HEK293 (cell line): ENCODE results near the gene CHST1.

Experiments
- HOXA7 ChIP-seq: sonication (generic); formaldehyde crosslinking; IDR thresholded peaks from 2 replicates; pipeline ENCODE4 v1.8.1; 2022; ENCODE audit warnings: missing genetic modification reagents, borderline replicate concordance
- HOXC10 ChIP-seq: sonication (generic); formaldehyde crosslinking; IDR thresholded peaks from 2 replicates; pipeline ENCODE4 v1.8.1; 2023; ENCODE audit warnings: mild to moderate bottlenecking, missing genetic modification reagents
- INSM2 ChIP-seq: fragments of 450-650 bp; formaldehyde crosslinking; IDR thresholded peaks from 2 replicates; pipeline ENCODE4 v1.5.1; 2016; ENCODE audit warnings: missing biosample characterization, missing genetic modification characterization
- KLF1 ChIP-seq: fragments of 450-650 bp; formaldehyde crosslinking; IDR thresholded peaks from 2 replicates; pipeline ENCODE4 v1.5.1; 2016; ENCODE audit warnings: missing biosample characterization, missing genetic modification characterization
- SCRT1 ChIP-seq: fragments of 450-650 bp; formaldehyde crosslinking; IDR thresholded peaks from 2 replicates; pipeline ENCODE4 v1.5.1; 2016; ENCODE audit warnings: missing biosample characterization, missing genetic modification characterization, borderline replicate concordance
- SP2 ChIP-seq: fragments of 450-650 bp; formaldehyde crosslinking; IDR thresholded peaks from 2 replicates; pipeline ENCODE4 v1.5.1; 2016; ENCODE audit warnings: missing biosample characterization, missing genetic modification characterization
- YY1 ChIP-seq: fragments of 450-650 bp; formaldehyde crosslinking; IDR thresholded peaks from 2 replicates; pipeline ENCODE4 v1.5.1; 2018; ENCODE audit warnings: missing biosample characterization, missing genetic modification characterization
- ZBTB17 ChIP-seq: fragments of 450-650 bp; formaldehyde crosslinking; IDR thresholded peaks from 2 replicates; pipeline ENCODE4 v1.5.1; 2016; ENCODE audit warnings: missing biosample characterization, missing genetic modification characterization
- ZBTB20 ChIP-seq: fragments of 450-650 bp; formaldehyde crosslinking; IDR thresholded peaks from 2 replicates; pipeline ENCODE4 v1.5.1; 2016; ENCODE audit warnings: missing biosample characterization, missing genetic modification characterization
- ZEB2 ChIP-seq: fragments of 450-650 bp; formaldehyde crosslinking; IDR thresholded peaks from 2 replicates; pipeline ENCODE4 v1.5.1; 2016; ENCODE audit warnings: missing biosample characterization, missing genetic modification characterization
- ZFHX2 ChIP-seq: fragments of 450-650 bp; formaldehyde crosslinking; conservative IDR thresholded peaks from 2 replicates; pipeline ENCODE4 v1.5.1; 2016; ENCODE audit warnings: missing biosample characterization, missing genetic modification characterization
- ZFP3 ChIP-seq: fragments of 450-650 bp; formaldehyde crosslinking; IDR thresholded peaks from 2 replicates; pipeline ENCODE4 v1.5.1; 2016; ENCODE audit warnings: low read depth, missing biosample characterization, missing genetic modification characterization
- ZNF121 ChIP-seq: fragments of 450-650 bp; formaldehyde crosslinking; IDR thresholded peaks from 2 replicates; pipeline ENCODE4 v1.5.1; 2016; ENCODE audit warnings: missing biosample characterization, missing genetic modification characterization
- ZNF174 ChIP-seq: fragments of 450-650 bp; formaldehyde crosslinking; IDR thresholded peaks from 2 replicates; pipeline ENCODE4 v1.5.0; 2017; ENCODE audit warnings: missing biosample characterization, mild to moderate bottlenecking, missing genetic modification characterization
- ZNF19 ChIP-seq: fragments of 450-650 bp; formaldehyde crosslinking; IDR thresholded peaks from 2 replicates; pipeline ENCODE4; 2016; ENCODE audit warnings: missing biosample characterization, missing genetic modification characterization, low read depth
- ZNF211 ChIP-seq: fragments of 450-650 bp; formaldehyde crosslinking; IDR thresholded peaks from 2 replicates; pipeline ENCODE4 v1.5.1; 2016; ENCODE audit warnings: low read depth, missing biosample characterization, missing genetic modification characterization
- ZNF223 ChIP-seq: fragments of 450-650 bp; formaldehyde crosslinking; IDR thresholded peaks from 2 replicates; pipeline ENCODE4 v1.5.1; 2016; ENCODE audit warnings: missing biosample characterization, missing genetic modification characterization
- ZNF518A ChIP-seq: fragments of 450-650 bp; formaldehyde crosslinking; conservative IDR thresholded peaks from 2 replicates; pipeline ENCODE4 v1.5.1; 2016; ENCODE audit warnings: low read depth, missing biosample characterization, missing genetic modification characterization
- ZNF529 ChIP-seq: fragments of 450-650 bp; formaldehyde crosslinking; IDR thresholded peaks from 2 replicates; pipeline ENCODE4 v1.5.1; 2017; ENCODE audit warnings: missing genetic modification characterization, missing biosample characterization; ENCODE audit not compliant: insufficient replicate concordance
- ZNF571 ChIP-seq: fragments of 450-650 bp; formaldehyde crosslinking; IDR thresholded peaks from 2 replicates; pipeline ENCODE4 v1.5.0; 2017; ENCODE audit warnings: missing biosample characterization, missing genetic modification characterization
- ZNF580 ChIP-seq: fragments of 450-650 bp; formaldehyde crosslinking; IDR thresholded peaks from 2 replicates; pipeline ENCODE4 v1.5.1; 2016; ENCODE audit warnings: missing biosample characterization, missing genetic modification characterization
- ZNF610 ChIP-seq: fragments of 450-650 bp; formaldehyde crosslinking; IDR thresholded peaks from 2 replicates; pipeline ENCODE4 v1.5.1; 2016; ENCODE audit warnings: missing biosample characterization, missing genetic modification characterization, borderline replicate concordance
- ZNF621 ChIP-seq: fragments of 450-650 bp; formaldehyde crosslinking; IDR thresholded peaks from 2 replicates; pipeline ENCODE4 v1.5.1; 2017; ENCODE audit warnings: missing biosample characterization, missing genetic modification characterization
- ZNF624 ChIP-seq: fragments of 450-650 bp; formaldehyde crosslinking; IDR thresholded peaks from 2 replicates; pipeline ENCODE4 v1.5.1; 2017; ENCODE audit warnings: missing biosample characterization, missing genetic modification characterization
- ZNF664 ChIP-seq: fragments of 450-650 bp; formaldehyde crosslinking; IDR thresholded peaks from 2 replicates; pipeline ENCODE4 v1.5.1; 2016; ENCODE audit warnings: missing biosample characterization, missing genetic modification characterization
- ZNF843 ChIP-seq: fragments of 450-650 bp; formaldehyde crosslinking; IDR thresholded peaks from 2 replicates; pipeline ENCODE4 v1.5.1; 2016; ENCODE audit warnings: missing biosample characterization, missing genetic modification characterization
- ZSCAN16 ChIP-seq: fragments of 450-650 bp; formaldehyde crosslinking; IDR thresholded peaks from 2 replicates; pipeline ENCODE4 v1.5.1; 2016; ENCODE audit warnings: missing biosample characterization, missing genetic modification characterization
- ZSCAN23 ChIP-seq: fragments of 450-650 bp; formaldehyde crosslinking; IDR thresholded peaks from 2 replicates; pipeline ENCODE4 v1.5.1; 2016; ENCODE audit warnings: missing biosample characterization, missing genetic modification characterization
- TF ChIP-seq, protein P1 (sequence below): fragments of 450-650 bp; formaldehyde crosslinking; IDR thresholded peaks from 2 replicates; pipeline ENCODE4 v1.5.1; 2017; ENCODE audit warnings: missing biosample characterization, missing genetic modification characterization
- TF ChIP-seq, protein P2 (sequence below): fragments of 450-650 bp; formaldehyde crosslinking; IDR thresholded peaks from 2 replicates; pipeline ENCODE4 v1.5.1; 2017; ENCODE audit warnings: missing biosample characterization, missing genetic modification characterization
- TF ChIP-seq, protein P3 (sequence below): fragments of 450-650 bp; formaldehyde crosslinking; IDR thresholded peaks from 2 replicates; pipeline ENCODE4 v1.5.1; 2016; ENCODE audit warnings: missing biosample characterization, missing genetic modification characterization, low read depth

Gene CHST1

DNA sequence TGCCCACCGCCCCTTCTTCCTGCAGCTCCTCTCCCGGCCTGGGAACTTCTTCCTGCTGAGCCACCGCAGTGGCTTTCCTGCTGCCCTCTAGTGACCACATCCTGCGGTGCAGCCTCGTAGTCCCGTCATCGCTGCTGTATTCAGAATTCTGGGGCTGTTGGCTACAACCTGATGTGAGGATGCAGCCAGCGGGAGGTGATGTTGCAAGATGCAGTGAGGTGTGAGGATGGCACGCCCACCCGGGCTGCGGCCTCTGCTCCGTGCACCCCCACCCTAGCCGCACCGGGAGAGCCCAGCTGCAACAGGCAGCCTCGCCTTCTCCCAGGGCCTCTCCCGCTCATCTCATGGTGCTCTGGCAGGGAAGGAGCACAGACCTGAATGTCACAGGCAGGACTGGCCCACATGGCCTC is 10.1 kb downstream of the CHST1 start (continued):
- TF ChIP-seq ZNF518A (tag by site-specific recombination) (no peak), ZNF19 (tag by site-specific recombination) (no peak), INSM2 (no peak), SP2 (tag by site-specific recombination) (no peak), ZNF843 (no peak), ZEB2 (tag by site-specific recombination) (no peak), ZFP3 (tag by site-specific recombination) (no peak), ZBTB17 (tag by site-specific recombination) (peak; percentile 48; the same call in 1 of the 2 replicates), ZNF624 (tag by site-specific recombination) (no peak), YY1 (no peak), ZNF121 (no peak), ZSCAN23 (tag by site-specific recombination) (no peak), ZNF580 (no peak), ZNF223 (tag by site-specific recombination) (no peak), ZSCAN16 (tag by site-specific recombination) (no peak), KLF1 (tag by site-specific recombination) (peak; percentile 81), ZNF664 (tag by site-specific recombination) (no peak), ZNF174 (tag by site-specific recombination) (no peak), ZFHX2 (tag by site-specific recombination) (0 out of 2 replicates have a peak, but pooled peaks have one; percentile 14), ZNF621 (tag by site-specific recombination) (no peak), SCRT1 (tag by site-specific recombination) (no peak), ZNF529 (no peak), ZNF571 (no peak), ZNF610 (tag by site-specific recombination) (no peak), ZBTB20 (tag by site-specific recombination) (no peak), ZNF211 (tag by site-specific recombination) (no peak), HOXA7 (CRISPR knock-in tag) (no peak), HOXC10 (CRISPR knock-in tag) (no peak)
- TF ChIP-seq, protein P1, sequence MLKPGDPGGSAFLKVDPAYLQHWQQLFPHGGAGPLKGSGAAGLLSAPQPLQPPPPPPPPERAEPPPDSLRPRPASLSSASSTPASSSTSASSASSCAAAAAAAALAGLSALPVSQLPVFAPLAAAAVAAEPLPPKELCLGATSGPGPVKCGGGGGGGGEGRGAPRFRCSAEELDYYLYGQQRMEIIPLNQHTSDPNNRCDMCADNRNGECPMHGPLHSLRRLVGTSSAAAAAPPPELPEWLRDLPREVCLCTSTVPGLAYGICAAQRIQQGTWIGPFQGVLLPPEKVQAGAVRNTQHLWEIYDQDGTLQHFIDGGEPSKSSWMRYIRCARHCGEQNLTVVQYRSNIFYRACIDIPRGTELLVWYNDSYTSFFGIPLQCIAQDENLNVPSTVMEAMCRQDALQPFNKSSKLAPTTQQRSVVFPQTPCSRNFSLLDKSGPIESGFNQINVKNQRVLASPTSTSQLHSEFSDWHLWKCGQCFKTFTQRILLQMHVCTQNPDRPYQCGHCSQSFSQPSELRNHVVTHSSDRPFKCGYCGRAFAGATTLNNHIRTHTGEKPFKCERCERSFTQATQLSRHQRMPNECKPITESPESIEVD (tag by site-specific recombination): no peak
- TF ChIP-seq, protein P2, sequence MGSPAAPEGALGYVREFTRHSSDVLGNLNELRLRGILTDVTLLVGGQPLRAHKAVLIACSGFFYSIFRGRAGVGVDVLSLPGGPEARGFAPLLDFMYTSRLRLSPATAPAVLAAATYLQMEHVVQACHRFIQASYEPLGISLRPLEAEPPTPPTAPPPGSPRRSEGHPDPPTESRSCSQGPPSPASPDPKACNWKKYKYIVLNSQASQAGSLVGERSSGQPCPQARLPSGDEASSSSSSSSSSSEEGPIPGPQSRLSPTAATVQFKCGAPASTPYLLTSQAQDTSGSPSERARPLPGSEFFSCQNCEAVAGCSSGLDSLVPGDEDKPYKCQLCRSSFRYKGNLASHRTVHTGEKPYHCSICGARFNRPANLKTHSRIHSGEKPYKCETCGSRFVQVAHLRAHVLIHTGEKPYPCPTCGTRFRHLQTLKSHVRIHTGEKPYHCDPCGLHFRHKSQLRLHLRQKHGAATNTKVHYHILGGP (tag by site-specific recombination): no peak
- TF ChIP-seq, protein P3, sequence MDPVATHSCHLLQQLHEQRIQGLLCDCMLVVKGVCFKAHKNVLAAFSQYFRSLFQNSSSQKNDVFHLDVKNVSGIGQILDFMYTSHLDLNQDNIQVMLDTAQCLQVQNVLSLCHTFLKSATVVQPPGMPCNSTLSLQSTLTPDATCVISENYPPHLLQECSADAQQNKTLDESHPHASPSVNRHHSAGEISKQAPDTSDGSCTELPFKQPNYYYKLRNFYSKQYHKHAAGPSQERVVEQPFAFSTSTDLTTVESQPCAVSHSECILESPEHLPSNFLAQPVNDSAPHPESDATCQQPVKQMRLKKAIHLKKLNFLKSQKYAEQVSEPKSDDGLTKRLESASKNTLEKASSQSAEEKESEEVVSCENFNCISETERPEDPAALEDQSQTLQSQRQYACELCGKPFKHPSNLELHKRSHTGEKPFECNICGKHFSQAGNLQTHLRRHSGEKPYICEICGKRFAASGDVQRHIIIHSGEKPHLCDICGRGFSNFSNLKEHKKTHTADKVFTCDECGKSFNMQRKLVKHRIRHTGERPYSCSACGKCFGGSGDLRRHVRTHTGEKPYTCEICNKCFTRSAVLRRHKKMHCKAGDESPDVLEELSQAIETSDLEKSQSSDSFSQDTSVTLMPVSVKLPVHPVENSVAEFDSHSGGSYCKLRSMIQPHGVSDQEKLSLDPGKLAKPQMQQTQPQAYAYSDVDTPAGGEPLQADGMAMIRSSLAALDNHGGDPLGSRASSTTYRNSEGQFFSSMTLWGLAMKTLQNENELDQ (tag by site-specific recombination): no peak
